Hepatocyte (in vitro differentiated cells): ENCODE data around the gene ATMIN.

Source experiments
- EZH2 ChIP-seq: fragments of 200-600 bp; sonication (generic); IDR thresholded peaks from 2 replicates; pipeline ENCODE4 v1.6.1; 2016; ENCODE audit warnings: antibody characterized with exemption, mild to moderate bottlenecking, borderline replicate concordance
- TF ChIP-seq, protein P1 (sequence below): fragments of 200-600 bp; sonication (generic); IDR thresholded peaks from 2 replicates; pipeline ENCODE4 v1.5.1; 2016; ENCODE audit warnings: antibody characterized with exemption, mild to moderate bottlenecking; ENCODE audit not compliant: poor library complexity

GRCh38 chr16:81006813-81007695, 28.6 kb upstream of the ATMIN start, which contains the start of the genes CENPN and CMC2:
- TF ChIP-seq, protein P1, sequence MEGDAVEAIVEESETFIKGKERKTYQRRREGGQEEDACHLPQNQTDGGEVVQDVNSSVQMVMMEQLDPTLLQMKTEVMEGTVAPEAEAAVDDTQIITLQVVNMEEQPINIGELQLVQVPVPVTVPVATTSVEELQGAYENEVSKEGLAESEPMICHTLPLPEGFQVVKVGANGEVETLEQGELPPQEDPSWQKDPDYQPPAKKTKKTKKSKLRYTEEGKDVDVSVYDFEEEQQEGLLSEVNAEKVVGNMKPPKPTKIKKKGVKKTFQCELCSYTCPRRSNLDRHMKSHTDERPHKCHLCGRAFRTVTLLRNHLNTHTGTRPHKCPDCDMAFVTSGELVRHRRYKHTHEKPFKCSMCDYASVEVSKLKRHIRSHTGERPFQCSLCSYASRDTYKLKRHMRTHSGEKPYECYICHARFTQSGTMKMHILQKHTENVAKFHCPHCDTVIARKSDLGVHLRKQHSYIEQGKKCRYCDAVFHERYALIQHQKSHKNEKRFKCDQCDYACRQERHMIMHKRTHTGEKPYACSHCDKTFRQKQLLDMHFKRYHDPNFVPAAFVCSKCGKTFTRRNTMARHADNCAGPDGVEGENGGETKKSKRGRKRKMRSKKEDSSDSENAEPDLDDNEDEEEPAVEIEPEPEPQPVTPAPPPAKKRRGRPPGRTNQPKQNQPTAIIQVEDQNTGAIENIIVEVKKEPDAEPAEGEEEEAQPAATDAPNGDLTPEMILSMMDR: no peak
- TF ChIP-seq EZH2: no peak
